Body of pancreas (tissue), 4 donors: ENCODE data around the gene RIMS3. TPM values are rescaled to one million over a fixed set of nuclear protein-coding genes. Genes with fewer than 3 reads are reported as not detected.
"Not testable (repeated sequence)": the region's sequence is repeated elsewhere in the genome, so short reads cannot be mapped to it uniquely, and the experiment has no call there.

Experiments
- ATAC-seq: fragments of 150-250 bp; one replicate; pipeline ENCODE4 v1.9.1; 2016
- DNase-seq, 4 donors: peaks; one replicate each; pipeline ENCODE4 v3.0.0-alpha.2; 2019
- H3K27ac ChIP-seq, 4 donors: fragments of 200-600 bp; sonication (generic); 1 replicate in 3 of 4; 2 replicates in 1 of 4; pipeline versions ENCODE4 v1.5.1 to v1.6.1; 2016 to 2019; ENCODE audit warnings: mild to moderate bottlenecking in 1 of 4, mixed read lengths in 1 of 4, moderate library complexity in 1 of 4
- H3K27me3 ChIP-seq, 2 donors: fragments of 200-600 bp; sonication (generic); one replicate each; pipeline ENCODE4 v1.6.0; 2016; ENCODE audit warnings: mild to moderate bottlenecking in 1 of 2
- H3K36me3 ChIP-seq, 2 donors: fragments of 200-600 bp; sonication (generic); replicated peaks in 1 of 2; 2 replicates each; pipeline ENCODE4 v1.5.1; 2016; ENCODE audit warnings: low read depth in 2 of 2; ENCODE audit not compliant: insufficient read depth in 1 of 2
- H3K4me1 ChIP-seq: fragments of 200-600 bp; sonication (generic); one replicate; pipeline ENCODE4 v1.6.0; 2016
- H3K4me3 ChIP-seq, 2 donors: fragments of 200-600 bp; sonication (generic); 1 replicate in 1 of 2; 2 replicates in 1 of 2; pipeline ENCODE4 v1.5.1; 2016 to 2019
- H3K9me3 ChIP-seq, 3 donors: fragments of 200-600 bp; sonication (generic); 1 replicate in 2 of 3; 2 replicates in 1 of 3; pipeline ENCODE4 v1.5.1; 2016
- POLR2A ChIP-seq, 3 donors: fragments of 450-650 bp; IDR thresholded peaks; one replicate each; pipeline ENCODE4 v1.6.1; 2016; ENCODE audit warnings: antibody characterized with exemption in 3 of 3, mild to moderate bottlenecking in 2 of 3
- WGBS, 2 donors: methylation state at CpG; one replicate each; pipeline ENCODE4 v1.1.5; 2017; 5-methylcytosine and 5-hydroxymethylcytosine counted together
- intact Hi-C: fragments of 100-400 bp; cut with DNase I; formaldehyde crosslinking; loops from one replicate; pipeline ENCODE4 v1.15.1; 2023
- total RNA-seq, 2 donors: library from RNA; depleted of rRNA; stranded (reverse); fragments of >200 nt; gene quantifications; one replicate each; pipeline ENCODE4 v1.1.0, GENCODE V29; 2016
- TF ChIP-seq, protein P1 (sequence below), 7 experiments: fragments of 450-650 bp in 4 of 7; fragments of 200-600 bp in 3 of 7; sonication (generic) in 3 of 7; IDR thresholded peaks; one replicate each; pipeline ENCODE4 v1.5.1; 2016 to 2019; ENCODE audit warnings: antibody characterized with exemption in 7 of 7

Gene RIMS3
- total RNA-seq, 2 donors from 2014 or later = 0.66 to 2.1 TPM

DNA sequence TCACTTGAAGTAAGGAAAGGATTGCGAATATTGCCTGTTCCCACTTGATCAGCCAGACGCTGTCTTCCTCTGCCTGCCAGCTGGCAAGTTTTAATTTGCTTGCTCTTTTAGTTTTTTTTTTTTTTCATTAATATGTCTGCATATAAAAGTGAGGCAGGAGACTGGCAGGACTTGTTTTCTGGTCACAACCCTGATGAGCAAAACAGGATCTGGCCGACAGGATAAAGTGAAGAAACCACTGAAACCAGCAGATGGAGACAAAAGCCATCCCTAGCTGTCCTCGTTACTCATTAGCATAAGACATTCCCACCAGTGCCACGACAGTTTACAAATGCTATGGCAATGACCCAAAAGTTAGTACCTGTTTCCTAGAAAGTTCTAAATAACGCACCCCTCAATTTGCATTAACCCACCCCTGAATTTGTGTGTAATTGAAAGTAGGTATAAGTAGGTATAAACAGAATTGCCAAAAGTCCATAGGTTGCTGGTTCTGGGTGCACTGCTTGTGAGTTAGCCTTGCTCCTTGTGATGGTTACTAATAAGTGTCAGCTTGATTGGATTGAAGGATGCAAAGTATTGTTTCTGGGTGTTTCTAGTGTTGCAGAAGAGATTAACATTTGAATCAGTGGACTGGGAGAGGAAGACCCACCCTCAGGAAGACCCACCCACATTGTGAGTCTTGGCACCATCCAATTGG lies 73.2 kb downstream of the RIMS3 start:
- no peaks in the 10 kb centered on the region for H3K9me3 ChIP-seq
- peak in 1 of 4 donors; percentile 8 for DNase-seq
- H3K4me3 ChIP-seq = no peak overlapping the region
- H3K36me3 ChIP-seq = no peaks in the 10 kb centered on the region
- WGBS, 2 donors = 54 to 58% methylated on average over 6 of the region's 6 CpGs
- ATAC-seq = no peak
- no peaks in the 10 kb centered on the region for H3K27me3 ChIP-seq
- TF ChIP-seq, protein P1, sequence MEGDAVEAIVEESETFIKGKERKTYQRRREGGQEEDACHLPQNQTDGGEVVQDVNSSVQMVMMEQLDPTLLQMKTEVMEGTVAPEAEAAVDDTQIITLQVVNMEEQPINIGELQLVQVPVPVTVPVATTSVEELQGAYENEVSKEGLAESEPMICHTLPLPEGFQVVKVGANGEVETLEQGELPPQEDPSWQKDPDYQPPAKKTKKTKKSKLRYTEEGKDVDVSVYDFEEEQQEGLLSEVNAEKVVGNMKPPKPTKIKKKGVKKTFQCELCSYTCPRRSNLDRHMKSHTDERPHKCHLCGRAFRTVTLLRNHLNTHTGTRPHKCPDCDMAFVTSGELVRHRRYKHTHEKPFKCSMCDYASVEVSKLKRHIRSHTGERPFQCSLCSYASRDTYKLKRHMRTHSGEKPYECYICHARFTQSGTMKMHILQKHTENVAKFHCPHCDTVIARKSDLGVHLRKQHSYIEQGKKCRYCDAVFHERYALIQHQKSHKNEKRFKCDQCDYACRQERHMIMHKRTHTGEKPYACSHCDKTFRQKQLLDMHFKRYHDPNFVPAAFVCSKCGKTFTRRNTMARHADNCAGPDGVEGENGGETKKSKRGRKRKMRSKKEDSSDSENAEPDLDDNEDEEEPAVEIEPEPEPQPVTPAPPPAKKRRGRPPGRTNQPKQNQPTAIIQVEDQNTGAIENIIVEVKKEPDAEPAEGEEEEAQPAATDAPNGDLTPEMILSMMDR (IDR thresholded peaks at IDR 0.05) = peak in 3 of 7 experiments; percentile 7 to 28 (median 16)
- no peak for TF ChIP-seq POLR2A (IDR thresholded peaks at IDR 0.05)
- peaks cover 4% of the 10 kb centered on the region for H3K4me1 ChIP-seq
- intact Hi-C loops = no loop called here
- no peak overlapping the region for H3K27ac ChIP-seq

DNA sequence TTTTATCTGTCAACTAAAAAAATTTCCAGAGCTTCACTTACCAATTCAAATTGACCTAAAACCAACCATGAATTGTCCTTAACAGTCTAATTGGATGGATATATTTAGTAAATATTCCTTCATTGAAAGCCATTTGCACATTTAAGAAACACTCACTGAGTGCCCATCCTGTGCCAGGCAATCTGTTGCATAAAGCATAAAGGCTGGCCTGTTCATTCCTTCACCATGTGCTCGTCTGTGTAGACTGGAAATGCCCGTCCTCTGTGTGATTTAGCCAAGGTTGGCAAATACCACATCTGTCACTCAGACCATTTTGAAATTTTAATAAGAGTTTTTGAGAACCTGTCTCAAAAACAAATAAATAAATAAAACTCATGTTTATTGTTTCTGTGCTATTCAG lies 76.9 kb downstream of the RIMS3 start:
- peaks cover 4% of the 10 kb centered on the region for H3K4me1 ChIP-seq
- H3K9me3 ChIP-seq = no peaks in the 10 kb centered on the region
- TF ChIP-seq POLR2A (IDR thresholded peaks at IDR 0.05) = no peak
- TF ChIP-seq, protein P1 (IDR thresholded peaks at IDR 0.05) = no peak
- no peaks in the 10 kb centered on the region for H3K36me3 ChIP-seq
- no peak overlapping the region for H3K4me3 ChIP-seq
- DNase-seq (no peak), ATAC-seq (no peak)
- intact Hi-C loops = no loop called here
- 58 to 67% methylated on average over 2 of the region's 2 CpGs for WGBS, 2 donors
- H3K27me3 ChIP-seq = no peaks in the 10 kb centered on the region
- H3K27ac ChIP-seq = no peak overlapping the region

DNA sequence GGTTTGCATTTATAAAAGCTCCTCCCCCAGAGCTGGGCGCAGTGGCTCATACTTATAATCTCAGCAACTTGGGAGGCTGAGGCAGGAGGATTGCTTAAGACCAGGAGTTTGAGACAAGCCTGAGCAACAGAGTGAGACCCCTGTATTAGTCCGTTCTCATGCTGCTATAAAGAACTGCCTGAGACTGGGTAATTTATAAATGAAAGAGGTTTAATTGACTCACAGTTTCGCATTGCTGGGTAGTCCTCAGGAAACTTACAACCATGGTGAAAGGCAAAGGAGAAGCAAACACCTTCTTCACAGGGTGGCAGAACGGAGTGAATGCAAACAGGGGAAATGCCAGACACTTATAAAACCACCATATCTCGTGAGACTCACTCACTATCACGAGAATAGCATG lies 81.5 kb downstream of the RIMS3 start:
- no peak for ATAC-seq
- TF ChIP-seq, protein P1 (IDR thresholded peaks at IDR 0.05) = no peak
- no peak for TF ChIP-seq POLR2A (IDR thresholded peaks at IDR 0.05)
- WGBS, 2 donors = 62 to 69% methylated on average over 6 of the region's 6 CpGs
- H3K27me3 ChIP-seq = no peaks in the 10 kb centered on the region
- H3K4me3 ChIP-seq = no peak overlapping the region
- no peaks in the 10 kb centered on the region for H3K36me3 ChIP-seq
- intact Hi-C loops = no loop called here
- H3K9me3 ChIP-seq = no peaks in the 10 kb centered on the region
- no peak for DNase-seq
- H3K4me1 ChIP-seq = peaks cover 10% of the 10 kb centered on the region
- H3K27ac ChIP-seq = peak overlapping the region in 2 of 4 donors; percentile 50 to 68

DNA sequence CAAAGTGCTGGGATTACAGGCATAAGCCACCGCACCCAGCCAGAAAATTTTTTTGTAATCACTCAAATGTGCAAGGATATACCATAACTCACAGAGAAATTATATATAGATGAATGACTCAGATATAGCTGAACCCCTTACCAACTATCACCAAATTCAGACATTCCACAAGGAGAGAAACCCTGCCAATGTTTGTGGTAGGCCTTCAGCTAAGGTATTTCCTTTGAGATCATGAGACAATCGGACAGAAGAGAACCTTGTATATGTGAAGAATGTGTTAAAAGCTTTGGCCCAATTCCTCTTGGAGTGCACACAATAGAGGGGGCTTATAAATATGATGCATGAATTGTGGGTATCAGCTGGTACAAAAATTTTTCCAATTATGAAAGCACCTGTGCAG lies 83.4 kb downstream of the RIMS3 start:
- Histone ChIP-seq H3K4me3 (no peak overlapping the region), H3K36me3 (no peaks in the 10 kb centered on the region), H3K27me3 (no peaks in the 10 kb centered on the region), H3K27ac (no peak overlapping the region), H3K9me3 (no peaks in the 10 kb centered on the region), H3K4me1 (peaks cover 10% of the 10 kb centered on the region)
- no peak for TF ChIP-seq POLR2A (IDR thresholded peaks at IDR 0.05)
- TF ChIP-seq, protein P1 (IDR thresholded peaks at IDR 0.05) = no peak
- ATAC-seq = no peak
- DNase-seq = no peak
- intact Hi-C loops = no loop called here
- 93% methylated on average over 2 of the region's 2 CpGs for WGBS, 2 donors

DNA sequence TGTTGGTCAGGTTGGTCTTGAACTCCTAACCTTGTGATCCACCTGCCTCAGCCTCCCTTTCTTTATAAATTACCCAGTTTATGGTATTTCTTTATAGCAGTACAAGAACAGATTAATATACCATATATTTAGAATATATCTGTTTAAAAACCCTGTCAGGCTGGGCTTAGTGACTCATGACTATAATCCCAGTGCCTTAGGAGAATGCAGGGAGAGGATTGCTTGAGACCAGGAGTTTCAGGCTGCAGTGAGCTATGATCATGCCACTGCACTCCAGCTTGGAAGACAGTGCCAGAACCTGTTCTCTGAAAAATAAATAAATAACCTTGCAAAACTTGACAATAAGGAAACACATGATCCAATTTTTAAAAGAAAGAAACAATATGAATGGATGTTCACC lies 90.1 kb downstream of the RIMS3 start:
- ATAC-seq = no peak
- intact Hi-C loops = no loop called here
- no peak for DNase-seq
- no peak for TF ChIP-seq POLR2A (IDR thresholded peaks at IDR 0.05)
- TF ChIP-seq, protein P1 (IDR thresholded peaks at IDR 0.05) = no peak
- no peaks in the 10 kb centered on the region for H3K9me3 ChIP-seq
- H3K4me3 ChIP-seq = no peak overlapping the region
- no peaks in the 10 kb centered on the region for H3K4me1 ChIP-seq
- H3K27me3 ChIP-seq = no peaks in the 10 kb centered on the region
- H3K36me3 ChIP-seq = no peaks in the 10 kb centered on the region
- H3K27ac ChIP-seq = no peak overlapping the region

DNA sequence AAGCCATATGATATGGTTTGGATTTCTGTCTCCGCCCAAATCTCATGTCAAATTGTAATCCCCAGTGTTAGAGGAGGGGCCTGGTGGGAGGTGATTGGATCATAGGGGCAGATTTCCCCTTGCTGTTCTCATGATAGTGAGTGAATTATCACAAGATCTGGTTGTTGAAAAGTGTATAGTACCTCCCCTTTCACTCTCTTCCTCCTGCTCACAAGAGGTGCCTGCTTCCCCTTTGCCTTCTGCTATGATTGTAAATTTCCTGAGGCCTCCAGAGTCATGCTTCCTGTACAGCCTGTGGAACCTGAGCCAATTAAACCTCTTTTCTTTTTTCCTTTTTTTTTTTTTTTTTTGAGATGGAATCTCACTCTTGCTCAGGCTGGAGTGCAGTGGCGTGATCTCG lies 90.7 kb downstream of the RIMS3 start:
- H3K4me3 ChIP-seq, ATAC-seq, H3K36me3 ChIP-seq, DNase-seq, H3K27ac ChIP-seq, H3K27me3 ChIP-seq, H3K9me3 ChIP-seq, H3K4me1 ChIP-seq, intact Hi-C loops: not testable (repeated sequence)
- 80 to 81% methylated on average over 3 of the region's 3 CpGs for WGBS, 2 donors
